ENCODE measurements around the gene IGLL1. TPM values are rescaled to one million over a fixed set of nuclear protein-coding genes. Genes with fewer than 3 reads are reported as not detected.

IGLL1 gene
- total RNA-seq, 4 donors from 2014 or later: not detected

DNA sequence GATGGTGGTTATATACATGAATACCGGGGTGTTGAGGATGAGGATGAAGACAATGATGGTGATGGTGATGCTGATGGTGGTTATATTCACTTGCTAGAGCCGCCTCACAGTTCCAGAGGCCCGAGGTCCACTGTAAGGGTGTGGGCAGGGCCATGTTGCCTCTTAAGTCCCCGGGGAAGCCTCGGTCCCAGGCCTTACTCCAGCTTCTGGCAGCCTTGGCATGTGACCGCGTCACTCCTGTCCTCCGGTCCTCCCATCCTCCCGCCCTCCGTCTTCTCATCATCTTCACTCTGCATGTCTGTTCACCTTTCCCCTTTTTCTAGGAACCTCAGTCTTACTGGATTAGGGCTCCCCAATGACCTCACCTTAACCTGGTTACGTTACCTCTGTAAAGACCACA lies 54.6 kb downstream of the IGLL1 start:
- H3K4me1 ChIP-seq: peaks cover 24 to 55% of the 10 kb centered on the region in 2 donors
- H3K4me3 ChIP-seq (replicated peaks in 1 of 3): no peak overlapping the region
- intact Hi-C loops (cut with DNase I): no loop called here
- no peaks in the 10 kb centered on the region for H3K9me3 ChIP-seq
- TF ChIP-seq, protein P1, sequence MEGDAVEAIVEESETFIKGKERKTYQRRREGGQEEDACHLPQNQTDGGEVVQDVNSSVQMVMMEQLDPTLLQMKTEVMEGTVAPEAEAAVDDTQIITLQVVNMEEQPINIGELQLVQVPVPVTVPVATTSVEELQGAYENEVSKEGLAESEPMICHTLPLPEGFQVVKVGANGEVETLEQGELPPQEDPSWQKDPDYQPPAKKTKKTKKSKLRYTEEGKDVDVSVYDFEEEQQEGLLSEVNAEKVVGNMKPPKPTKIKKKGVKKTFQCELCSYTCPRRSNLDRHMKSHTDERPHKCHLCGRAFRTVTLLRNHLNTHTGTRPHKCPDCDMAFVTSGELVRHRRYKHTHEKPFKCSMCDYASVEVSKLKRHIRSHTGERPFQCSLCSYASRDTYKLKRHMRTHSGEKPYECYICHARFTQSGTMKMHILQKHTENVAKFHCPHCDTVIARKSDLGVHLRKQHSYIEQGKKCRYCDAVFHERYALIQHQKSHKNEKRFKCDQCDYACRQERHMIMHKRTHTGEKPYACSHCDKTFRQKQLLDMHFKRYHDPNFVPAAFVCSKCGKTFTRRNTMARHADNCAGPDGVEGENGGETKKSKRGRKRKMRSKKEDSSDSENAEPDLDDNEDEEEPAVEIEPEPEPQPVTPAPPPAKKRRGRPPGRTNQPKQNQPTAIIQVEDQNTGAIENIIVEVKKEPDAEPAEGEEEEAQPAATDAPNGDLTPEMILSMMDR (IDR thresholded peaks at IDR 0.05): no peak
- TF ChIP-seq POLR2A (IDR thresholded peaks at IDR 0.05): no peak
- no peaks in the 10 kb centered on the region for H3K36me3 ChIP-seq
- no peak overlapping the region for H3K27ac ChIP-seq
- WGBS, 2 donors: 85 to 90% methylated on average over 11 of the region's 11 CpGs
- H3K27me3 ChIP-seq: no peaks in the 10 kb centered on the region
- peak in 1 of 2 donors; percentile 3 for DNase-seq

DNA sequence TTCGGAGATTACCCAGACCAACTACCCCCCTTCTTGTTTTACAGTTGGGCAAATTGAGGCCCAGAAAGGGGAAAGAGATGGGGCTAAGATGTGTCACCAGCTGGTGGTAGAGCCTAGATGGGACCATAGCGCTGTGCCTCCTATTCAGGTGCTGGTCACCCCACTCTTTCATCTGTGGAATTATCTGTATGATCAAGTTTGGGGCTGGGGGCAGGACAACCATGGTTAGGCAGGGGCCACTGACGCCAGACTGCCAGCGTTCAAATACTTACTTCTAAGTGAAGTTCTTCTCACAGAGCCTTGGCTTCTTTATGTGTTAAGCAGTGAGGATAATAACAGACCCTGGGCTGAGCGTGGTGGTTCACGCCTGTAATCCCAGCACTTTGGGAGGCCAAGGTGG lies 55.9 kb downstream of the IGLL1 start:
- Histone ChIP-seq H3K27me3 (no peaks in the 10 kb centered on the region), H3K27ac (peak overlapping the region in 1 of 3 donors; percentile 99), H3K4me1 (peaks cover 27 to 61% of the 10 kb centered on the region in 2 donors), H3K4me3 (replicated peaks in 1 of 3) (no peak overlapping the region), H3K36me3 (no peaks in the 10 kb centered on the region), H3K9me3 (no peaks in the 10 kb centered on the region)
- peak in 1 of 2 donors; percentile 0 for DNase-seq
- WGBS, 2 donors: 86 to 97% methylated on average over 6 of the region's 6 CpGs
- intact Hi-C loops (cut with DNase I): no loop called here
- TF ChIP-seq, protein P1 (IDR thresholded peaks at IDR 0.05): no peak
- no peak for TF ChIP-seq POLR2A (IDR thresholded peaks at IDR 0.05)

DNA sequence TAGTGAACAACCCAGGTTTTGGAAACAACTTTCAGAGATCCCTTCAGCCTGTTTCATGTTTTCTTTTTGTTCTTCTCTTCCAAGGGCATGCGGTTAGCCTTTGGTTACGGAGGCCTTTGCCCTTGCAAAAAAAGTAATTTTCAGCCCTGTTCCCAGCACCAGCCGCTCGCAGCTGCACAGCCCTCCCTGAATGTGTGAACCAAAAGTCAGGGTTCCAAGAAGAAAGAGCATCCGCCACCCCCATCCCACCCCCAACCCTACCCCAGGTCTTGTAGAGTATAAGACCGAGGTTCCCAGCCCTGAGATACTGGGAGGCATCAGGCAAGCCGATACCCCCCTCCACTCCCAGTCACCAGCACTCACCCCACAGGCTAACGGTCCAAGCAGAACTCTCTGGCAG lies 56.4 kb downstream of the IGLL1 start:
- 84 to 95% methylated on average over 8 of the region's 8 CpGs for WGBS, 2 donors
- peaks cover 31 to 66% of the 10 kb centered on the region in 2 donors for H3K4me1 ChIP-seq
- no peak overlapping the region for H3K4me3 ChIP-seq (replicated peaks in 1 of 3)
- peak in 1 of 2 donors; percentile 1 for DNase-seq
- intact Hi-C loops (cut with DNase I): no loop called here
- no peaks in the 10 kb centered on the region for H3K27me3 ChIP-seq
- TF ChIP-seq, protein P1 (IDR thresholded peaks at IDR 0.05): no peak
- TF ChIP-seq POLR2A (IDR thresholded peaks at IDR 0.05): no peak
- no peaks in the 10 kb centered on the region for H3K9me3 ChIP-seq
- H3K36me3 ChIP-seq: no peaks in the 10 kb centered on the region
- H3K27ac ChIP-seq: peak overlapping the region in 2 of 3 donors; percentile 99

Small RNAs within 50 kb of the gene (small RNA-seq; reads per million reads assigned to genes)
- gene AP000346.3: not detected

Other genes with a start within 250 kb of the IGLL1 start
- gene DRICH1, start 52.0 kb upstream of the IGLL1 start, total RNA-seq: under 1 TPM in 1 of 4 donors, not detected in 3; 0.56 TPM
- 1 to 10 TPM in 1 of 4 donors, under 1 TPM in 1, not detected in 2; 0.25 to 1.3 TPM for gene RGL4, start 110.7 kb upstream of the IGLL1 start, total RNA-seq
- gene ZNF70, start 170.8 kb upstream of the IGLL1 start, total RNA-seq: 10 to 100 TPM in 1 of 4 donors, 1 to 10 TPM in 3; 5.0 to 10.7 (median 7.4) TPM
- not detected for gene VPREB3, start 174.1 kb upstream of the IGLL1 start, total RNA-seq
- not detected for gene C22orf15, start 182.7 kb upstream of the IGLL1 start, total RNA-seq
- gene CHCHD10, start 187.7 kb upstream of the IGLL1 start, total RNA-seq: 100 to 1,000 TPM in 1 of 4 donors, 10 to 100 TPM in 2, 1 to 10 TPM in 1; 9.4 to 154 (median 47.0) TPM
- 1 to 10 TPM in 3 of 4 donors, under 1 TPM in 1; 0.38 to 2.3 (median 1.7) TPM for gene MMP11, start 192.6 kb upstream of the IGLL1 start, total RNA-seq
- 100 to 1,000 TPM in 1 of 4 donors, 10 to 100 TPM in 3; 59.8 to 107 (median 75.4) TPM for gene SMARCB1, start 206.7 kb upstream of the IGLL1 start, total RNA-seq

All from thyroid gland (tissue), 4 donors.